Measurements from ENCODE around the gene TOP2A. TPM values are rescaled to one million over a fixed set of nuclear protein-coding genes. Genes with fewer than 3 reads are reported as not detected.
A peak's percentile ranks its signal among the peaks of the same experiment; 100 is the strongest.

The TOP2A gene
- total and polyA plus RNA-seq, 9 of the 15 experiments (the other 6 are each of a cell fraction or from before 2014, with no cell fraction given), result 133 to 347 (median 259) TPM

DNA sequence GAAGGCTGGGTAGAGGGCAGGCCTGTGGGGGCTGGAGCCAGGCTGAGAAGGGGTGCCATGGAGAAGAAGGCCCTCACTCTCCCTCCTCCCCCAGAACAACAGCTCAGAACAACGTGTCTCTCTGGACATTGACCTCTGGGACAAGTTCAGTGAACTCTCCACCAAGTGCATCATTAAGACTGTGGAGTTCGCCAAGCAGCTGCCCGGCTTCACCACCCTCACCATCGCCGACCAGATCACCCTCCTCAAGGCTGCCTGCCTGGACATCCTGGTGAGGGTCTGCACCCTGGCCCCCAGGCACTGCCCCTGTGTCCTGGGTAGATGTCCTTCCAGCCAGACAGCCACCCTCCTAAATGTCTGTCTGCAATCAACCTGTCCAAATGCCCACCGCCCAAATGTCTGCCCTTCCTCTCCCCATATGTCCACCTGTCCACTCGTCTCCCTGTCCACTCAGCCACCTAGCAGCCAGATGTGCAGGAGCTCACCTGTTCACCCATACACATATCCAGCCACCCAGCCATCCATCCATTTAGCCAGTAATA lies 65.4 kb downstream of the TOP2A start (continued):
- TF ChIP-seq NCOA2 (IDR thresholded peaks at IDR 0.05; ENCODE audit: partially characterized antibody in 2 of 2), result no peak

DNA sequence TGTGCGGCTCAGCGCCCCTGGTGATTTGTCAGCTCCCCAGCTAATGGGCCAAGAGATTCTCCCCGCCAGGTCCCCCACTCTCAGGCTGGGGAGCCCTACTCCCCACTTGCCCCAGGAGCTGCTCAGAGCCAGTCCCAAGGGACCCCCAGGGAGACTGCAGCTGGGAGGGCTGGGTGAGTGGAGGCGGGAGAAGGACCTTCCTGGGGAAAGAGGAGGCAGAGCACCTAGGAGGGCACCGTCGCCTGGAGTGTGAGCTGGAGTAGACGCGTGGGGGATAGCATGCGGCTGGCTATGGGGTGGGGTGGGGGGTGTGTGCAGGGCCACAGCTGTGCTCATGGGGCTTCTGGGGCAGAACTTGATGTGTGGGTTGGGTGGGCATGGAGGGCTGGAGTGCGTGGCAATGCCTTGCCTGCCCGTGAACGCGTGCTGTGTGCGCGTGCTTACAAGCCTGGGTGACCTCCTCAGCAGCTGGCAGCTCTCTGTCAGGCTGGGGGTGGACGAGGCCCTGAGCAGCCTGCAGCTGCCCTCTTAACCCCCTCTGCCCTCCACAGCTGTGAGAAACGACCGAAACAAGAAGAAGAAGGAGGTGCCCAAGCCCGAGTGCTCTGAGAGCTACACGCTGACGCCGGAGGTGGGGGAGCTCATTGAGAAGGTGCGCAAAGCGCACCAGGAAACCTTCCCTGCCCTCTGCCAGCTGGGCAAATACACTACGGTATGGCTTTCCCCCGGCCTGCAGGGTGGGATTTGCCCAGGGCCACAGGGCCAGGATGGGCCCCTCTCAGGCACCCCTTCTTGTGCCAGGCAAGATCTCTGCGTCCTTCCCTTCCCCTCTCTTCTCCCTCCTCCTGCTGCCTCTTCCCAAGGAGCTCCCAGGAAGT lies 66.1 kb downstream of the TOP2A start:
- intact Hi-C loops (cut with micrococcal nuclease) (loop anchor here (10.0 kb wide), 1 partner anchor 337 kb away; the partner anchor contains the start of gene CSF3), in situ Hi-C loops (cut with MboI) (loop anchor here (5.0 to 10.0 kb wide), 3 partner anchors 49 to 337 kb away; partner anchors contain the start of gene CSF3)
- peaks cover 19 to 66% of the 10 kb centered on the region in 2 experiments; a peak in 4 of 5 replicates for H3K4me1 ChIP-seq (replicated peaks in 1 of 2; ENCODE audit: control insufficient read depth in 2 of 2, insufficient read depth in 2 of 2, low read length in 2 of 2)
- ChIA-PET CTCF (ENCODE audit: low intra/inter-chr PET ratio) (interaction anchor here (0.8 kb wide), 1 partner anchor 49 kb away, joined by 3 read pairs; no protein-coding TSS in a partner anchor), POLR2A (interaction anchor here (0.5 to 1.2 kb wide), 4 partner anchors 21 to 412 kb away, joined by 3 to 4 read pairs (median 4); no protein-coding TSS in a partner anchor)
- no peak overlapping the region for H3K4me3 ChIP-seq
- no peak for DNase-seq (ENCODE audit: extremely low read depth in 1 of 4, low spot score in 3 of 4)
- no peak overlapping the region for H3K27ac ChIP-seq (ENCODE audit: extremely low read depth, low read depth, low read length)
- 0 out of 2 replicates have a peak, but pooled peaks cover 3% of the 10 kb centered on the region for H4K20me1 ChIP-seq (replicated peaks; ENCODE audit: control insufficient read depth, insufficient read depth, low read length)
- no peak overlapping the region for H3K4me2 ChIP-seq (ENCODE audit: insufficient read depth, low read length)
- H3K27me3 ChIP-seq (ENCODE audit: control insufficient read depth in 2 of 2, insufficient read depth in 2 of 2, low read length in 2 of 2), result no peaks in the 10 kb centered on the region
- no peaks in the 10 kb centered on the region for H3K9me1 ChIP-seq (ENCODE audit: control insufficient read depth, insufficient read depth, low read length)
- no TSS peak for BruUV-seq (replicated peaks)
- TF ChIP-seq ATF7 (IDR thresholded peaks at IDR 0.05), result no peak
- peak overlapping the region in 1 of 2 experiments; percentile 65; a peak in 2 of 4 replicates for H3K9ac ChIP-seq (ENCODE audit: insufficient read depth in 1 of 2, low read depth in 2 of 2, low read length in 2 of 2)
- no peak for FAIRE-seq
- ATAC-seq, result no peak
- peaks cover 23% of the 10 kb centered on the region for H3K79me2 ChIP-seq (ENCODE audit: control insufficient read depth, insufficient read depth, low read length)
- H3K9me3 ChIP-seq (replicated peaks; ENCODE audit: control insufficient read depth, insufficient read depth, low read depth, low read length), result no peaks in the 10 kb centered on the region
- no peak overlapping the region for H2AFZ ChIP-seq (ENCODE audit: low read depth, low read length)
- WGBS (ENCODE audit: insufficient coverage, low coverage, missing lambda C conversion rate), result 92% methylated on average over 16 of the region's 27 CpGs
- H3K36me3 ChIP-seq (ENCODE audit: control insufficient read depth, insufficient read depth, low read length), result peaks cover 66% of the 10 kb centered on the region; the same call in 2 of the 3 replicates
